IPS DF 6.9 (cell line): ENCODE measurements around the gene EPHA3.

Experiments used
- DNase-seq: peaks from one replicate; pipeline ENCODE4 v3.0.0-alpha.2; 2013; ENCODE audit warnings: low read depth, low spot score
- H3K27ac ChIP-seq: one replicate; pipeline ENCODE4 v1.5.1; 2013; ENCODE audit warnings: low read length, control low read depth
- H3K27me3 ChIP-seq: 2 replicates; pipeline ENCODE4 v1.6.1; 2013; ENCODE audit warnings: mild to moderate bottlenecking, low read length; ENCODE audit not compliant: control insufficient read depth, insufficient read depth
- H3K36me3 ChIP-seq: 2 replicates; pipeline ENCODE4 v1.6.1; 2013; ENCODE audit warnings: low read length; ENCODE audit not compliant: control insufficient read depth, insufficient read depth
- H3K4me1 ChIP-seq: 2 replicates; pipeline ENCODE4 v1.6.1; 2013; ENCODE audit warnings: low read length; ENCODE audit not compliant: control insufficient read depth, insufficient read depth
- H3K4me3 ChIP-seq: 2 replicates; pipeline ENCODE4 v1.5.1; 2013; ENCODE audit warnings: mild to moderate bottlenecking, low read length
- H3K9me3 ChIP-seq: 2 replicates; pipeline ENCODE4 v1.6.1; 2013; ENCODE audit warnings: low read length, inconsistent platforms; ENCODE audit not compliant: control insufficient read depth, insufficient read depth
- WGBS: extraction: QIAGEN DNeasy Blood & Tissue Kit; methylation state at CpG from one replicate; pipeline ENCODE4 v1.1.7; 2013; ENCODE audit warnings: mixed read lengths, missing lambda C conversion rate; ENCODE audit not compliant: insufficient read length, insufficient coverage; 5-methylcytosine and 5-hydroxymethylcytosine counted together

Gene EPHA3

GRCh38 chr3:89414270-89414669, 306.8 kb downstream of the EPHA3 start:
- Histone ChIP-seq H3K27me3 (no peaks in the 10 kb centered on the region), H3K9me3 (no peaks in the 10 kb centered on the region), H3K27ac (no peak overlapping the region), H3K36me3 (no peaks in the 10 kb centered on the region), H3K4me1 (no peaks in the 10 kb centered on the region), H3K4me3 (no peak overlapping the region)
- DNase-seq: no peak
- WGBS: no CpG with 5 or more reads among the region's 4 CpGs

GRCh38 chr3:89419647-89420241, 312.3 kb downstream of the EPHA3 start:
- Histone ChIP-seq H3K4me3 (no peak overlapping the region), H3K27me3 (no peaks in the 10 kb centered on the region), H3K4me1 (no peaks in the 10 kb centered on the region), H3K36me3 (no peaks in the 10 kb centered on the region), H3K27ac (no peak overlapping the region), H3K9me3 (no peaks in the 10 kb centered on the region)
- no peak for DNase-seq
- no CpG with 5 or more reads among the region's 3 CpGs for WGBS

GRCh38 chr3:89426060-89426459, 318.6 kb downstream of the EPHA3 start:
- Histone ChIP-seq H3K27ac (no peak overlapping the region), H3K4me3 (no peak overlapping the region), H3K4me1 (no peaks in the 10 kb centered on the region), H3K27me3 (no peaks in the 10 kb centered on the region), H3K36me3 (no peaks in the 10 kb centered on the region), H3K9me3 (no peaks in the 10 kb centered on the region)
- WGBS: no CpG with 5 or more reads among the region's 5 CpGs
- no peak for DNase-seq

- Histone ChIP-seq H3K36me3 (no peaks in the 10 kb centered on the region), H3K4me1 (no peaks in the 10 kb centered on the region), H3K27ac (no peak overlapping the region), H3K27me3 (no peaks in the 10 kb centered on the region), H3K9me3 (no peaks in the 10 kb centered on the region), H3K4me3 (no peak overlapping the region)
- no CpG with 5 or more reads among the region's 7 CpGs for WGBS
- DNase-seq: no peak
Observed at GRCh38 chr3:89434621-89435380, 327.4 kb downstream of the EPHA3 start.

GRCh38 chr3:89436846-89437245, 329.4 kb downstream of the EPHA3 start:
- H3K36me3 ChIP-seq: no peaks in the 10 kb centered on the region
- DNase-seq: no peak
- no peaks in the 10 kb centered on the region for H3K4me1 ChIP-seq
- WGBS: no CpG with 5 or more reads among the region's 3 CpGs
- no peaks in the 10 kb centered on the region for H3K27me3 ChIP-seq
- H3K4me3 ChIP-seq: no peak overlapping the region
- no peak overlapping the region for H3K27ac ChIP-seq
- H3K9me3 ChIP-seq: no peaks in the 10 kb centered on the region

GRCh38 chr3:89440386-89440785, 333.0 kb downstream of the EPHA3 start:
- Histone ChIP-seq H3K36me3 (no peaks in the 10 kb centered on the region), H3K27me3 (no peaks in the 10 kb centered on the region), H3K4me3 (no peak overlapping the region), H3K4me1 (no peaks in the 10 kb centered on the region), H3K27ac (no peak overlapping the region), H3K9me3 (no peaks in the 10 kb centered on the region)
- no CpG with 5 or more reads among the region's 4 CpGs for WGBS
- DNase-seq: no peak

- Histone ChIP-seq H3K36me3 (no peaks in the 10 kb centered on the region), H3K27ac (no peak overlapping the region), H3K4me1 (no peaks in the 10 kb centered on the region), H3K27me3 (no peaks in the 10 kb centered on the region), H3K9me3 (no peaks in the 10 kb centered on the region), H3K4me3 (no peak overlapping the region)
- no peak for DNase-seq
Observed at GRCh38 chr3:89441141-89441540, 333.7 kb downstream of the EPHA3 start.

GRCh38 chr3:89446593-89446992, 339.2 kb downstream of the EPHA3 start:
- WGBS: no CpG with 5 or more reads among the region's 1 CpG
- H3K36me3 ChIP-seq: no peaks in the 10 kb centered on the region
- no peak for DNase-seq

GRCh38 chr3:89447243-89447642, 339.8 kb downstream of the EPHA3 start:
- Histone ChIP-seq H3K4me3 (no peak overlapping the region), H3K27ac (no peak overlapping the region), H3K9me3 (no peaks in the 10 kb centered on the region), H3K36me3 (no peaks in the 10 kb centered on the region), H3K27me3 (no peaks in the 10 kb centered on the region), H3K4me1 (no peaks in the 10 kb centered on the region)
- WGBS: no CpG with 5 or more reads among the region's 1 CpG
- DNase-seq: no peak

More at GRCh38 chr3:89446593-89446992, 339.2 kb downstream of the EPHA3 start:
- H3K4me1 ChIP-seq: no peaks in the 10 kb centered on the region
- no peak overlapping the region for H3K4me3 ChIP-seq
- H3K27ac ChIP-seq: no peak overlapping the region
- no peaks in the 10 kb centered on the region for H3K9me3 ChIP-seq
- H3K27me3 ChIP-seq: no peaks in the 10 kb centered on the region

- DNase-seq: no peak
- WGBS: no CpG with 5 or more reads among the region's 4 CpGs
- no peak overlapping the region for H3K4me3 ChIP-seq
- H3K36me3 ChIP-seq: no peaks in the 10 kb centered on the region
- no peaks in the 10 kb centered on the region for H3K9me3 ChIP-seq
- no peaks in the 10 kb centered on the region for H3K4me1 ChIP-seq
- no peaks in the 10 kb centered on the region for H3K27me3 ChIP-seq
- H3K27ac ChIP-seq: no peak overlapping the region
Observed at GRCh38 chr3:89449086-89449485, 341.7 kb downstream of the EPHA3 start.

GRCh38 chr3:89452066-89452465, 344.6 kb downstream of the EPHA3 start:
- H3K4me3 ChIP-seq: no peak overlapping the region
- no peaks in the 10 kb centered on the region for H3K9me3 ChIP-seq
- H3K27me3 ChIP-seq: no peaks in the 10 kb centered on the region
- no CpG with 5 or more reads among the region's 2 CpGs for WGBS
- H3K27ac ChIP-seq: no peak overlapping the region
- H3K4me1 ChIP-seq: no peaks in the 10 kb centered on the region
- no peak for DNase-seq
- no peaks in the 10 kb centered on the region for H3K36me3 ChIP-seq
